Neuron (in vitro differentiated cells): Measurements from ENCODE around the gene TMIGD2.
"Not testable (repeated sequence)": the region's sequence is repeated elsewhere in the genome, so short reads cannot be mapped to it uniquely, and the experiment has no call there.

ENCODE experiments used
- H2AFZ ChIP-seq: one replicate; pipeline ENCODE4 v1.6.1; 2013; ENCODE audit warnings: low read depth, mild to moderate bottlenecking, inconsistent platforms, low read length, moderate library complexity
- H3K27me3 ChIP-seq: one replicate; pipeline ENCODE4 v1.6.1; 2013; ENCODE audit warnings: low read length; ENCODE audit not compliant: insufficient read depth
- H3K36me3 ChIP-seq: one replicate; pipeline ENCODE4 v1.6.1; 2013; ENCODE audit warnings: low read length; ENCODE audit not compliant: insufficient read depth
- H3K4me1 ChIP-seq: one replicate; pipeline ENCODE4 v1.6.1; 2013; ENCODE audit warnings: low read length; ENCODE audit not compliant: insufficient read depth
- H3K4me3 ChIP-seq: 2 replicates; pipeline ENCODE4 v1.5.1; 2013; ENCODE audit warnings: mild to moderate bottlenecking, low read length, moderate library complexity
- H3K9me3 ChIP-seq: one replicate; pipeline ENCODE4 v1.6.1; 2013; ENCODE audit warnings: low read length

Gene TMIGD2

GRCh38 chr19:4337906-4338440, 35.8 kb upstream of the TMIGD2 start:
- Histone ChIP-seq H3K27me3 (no peaks in the 10 kb centered on the region), H3K4me1 (peaks cover 22% of the 10 kb centered on the region), H3K4me3 (peak overlapping the region; percentile 35), H2AFZ (no peak overlapping the region), H3K36me3 (no peaks in the 10 kb centered on the region), H3K9me3 (no peaks in the 10 kb centered on the region)

GRCh38 chr19:4334929-4335570, 32.9 kb upstream of the TMIGD2 start:
- H3K9me3 ChIP-seq: no peaks in the 10 kb centered on the region
- no peaks in the 10 kb centered on the region for H3K27me3 ChIP-seq
- H3K36me3 ChIP-seq: no peaks in the 10 kb centered on the region
- H3K4me1 ChIP-seq: peaks cover 16% of the 10 kb centered on the region
- no peak overlapping the region for H3K4me3 ChIP-seq
- no peak overlapping the region for H2AFZ ChIP-seq

GRCh38 chr19:4329858-4330257, 27.7 kb upstream of the TMIGD2 start:
- Histone ChIP-seq H3K9me3 (no peaks in the 10 kb centered on the region), H3K36me3 (no peaks in the 10 kb centered on the region), H3K27me3 (no peaks in the 10 kb centered on the region), H3K4me1 (no peaks in the 10 kb centered on the region), H3K4me3 (no peak overlapping the region), H2AFZ (no peak overlapping the region)

GRCh38 chr19:4328991-4329681, 26.9 kb upstream of the TMIGD2 start:
- H3K36me3 ChIP-seq, H3K27me3 ChIP-seq, H3K4me1 ChIP-seq, H3K9me3 ChIP-seq, H2AFZ ChIP-seq: not testable (repeated sequence)
- H3K4me3 ChIP-seq: peak overlapping the region; percentile 73

GRCh38 chr19:4328243-4328990, 26.2 kb upstream of the TMIGD2 start:
- Histone ChIP-seq H3K9me3 (no peaks in the 10 kb centered on the region), H3K27me3 (no peaks in the 10 kb centered on the region), H3K36me3 (peaks cover 2% of the 10 kb centered on the region), H2AFZ (no peak overlapping the region), H3K4me1 (no peaks in the 10 kb centered on the region), H3K4me3 (peak overlapping the region; percentile 73)

- Histone ChIP-seq H3K4me1 (no peaks in the 10 kb centered on the region), H3K27me3 (no peaks in the 10 kb centered on the region), H3K9me3 (no peaks in the 10 kb centered on the region), H2AFZ (no peak overlapping the region), H3K36me3 (peaks cover 5% of the 10 kb centered on the region), H3K4me3 (peak overlapping the region; percentile 32)
These were observed 25.7 kb upstream of the TMIGD2 start for GRCh38 chr19:4327877-4328242.

GRCh38 chr19:4327252-4327876, 25.2 kb upstream of the TMIGD2 start:
- no peak overlapping the region for H3K4me3 ChIP-seq
- H3K4me1 ChIP-seq: no peaks in the 10 kb centered on the region
- H3K9me3 ChIP-seq: no peaks in the 10 kb centered on the region
- H2AFZ ChIP-seq: no peak overlapping the region
- no peaks in the 10 kb centered on the region for H3K27me3 ChIP-seq
- peaks cover 10% of the 10 kb centered on the region for H3K36me3 ChIP-seq

- Histone ChIP-seq H3K36me3 (peaks cover 10% of the 10 kb centered on the region), H3K4me3 (no peak overlapping the region), H3K4me1 (no peaks in the 10 kb centered on the region)
These were observed 24.7 kb upstream of the TMIGD2 start for GRCh38 chr19:4326837-4327251.

GRCh38 chr19:4326215-4326836, 24.1 kb upstream of the TMIGD2 start:
- Histone ChIP-seq H3K9me3 (no peaks in the 10 kb centered on the region), H3K27me3 (no peaks in the 10 kb centered on the region), H2AFZ (no peak overlapping the region), H3K4me1 (no peaks in the 10 kb centered on the region), H3K4me3 (no peak overlapping the region), H3K36me3 (peaks cover 10% of the 10 kb centered on the region)

More at GRCh38 chr19:4326837-4327251, 24.7 kb upstream of the TMIGD2 start:
- no peaks in the 10 kb centered on the region for H3K27me3 ChIP-seq
- H2AFZ ChIP-seq: no peak overlapping the region
- no peaks in the 10 kb centered on the region for H3K9me3 ChIP-seq

GRCh38 chr19:4324228-4324627, 22.0 kb upstream of the TMIGD2 start:
- Histone ChIP-seq H3K4me3 (no peak overlapping the region), H3K9me3 (peaks cover 10% of the 10 kb centered on the region), H3K27me3 (no peaks in the 10 kb centered on the region), H3K4me1 (no peaks in the 10 kb centered on the region), H2AFZ (no peak overlapping the region), H3K36me3 (peaks cover 10% of the 10 kb centered on the region)

- no peaks in the 10 kb centered on the region for H3K27me3 ChIP-seq
- H3K9me3 ChIP-seq: peaks cover 14% of the 10 kb centered on the region
- H3K4me3 ChIP-seq: no peak overlapping the region
- no peaks in the 10 kb centered on the region for H3K4me1 ChIP-seq
- no peak overlapping the region for H2AFZ ChIP-seq
- peaks cover 12% of the 10 kb centered on the region for H3K36me3 ChIP-seq
These were observed 21.5 kb upstream of the TMIGD2 start for GRCh38 chr19:4323692-4324091.

GRCh38 chr19:4322942-4323665, 20.9 kb upstream of the TMIGD2 start:
- peaks cover 17% of the 10 kb centered on the region for H3K9me3 ChIP-seq
- H3K4me3 ChIP-seq: no peak overlapping the region
- no peaks in the 10 kb centered on the region for H3K4me1 ChIP-seq
- peaks cover 18% of the 10 kb centered on the region for H3K36me3 ChIP-seq
- H3K27me3 ChIP-seq: no peaks in the 10 kb centered on the region
- no peak overlapping the region for H2AFZ ChIP-seq
